ENCODE measurements around the gene GFOD1. TPM values are rescaled to one million over a fixed set of nuclear protein-coding genes. Genes with fewer than 3 reads are reported as not detected.

GFOD1 gene
- total and polyA plus RNA-seq, 10 of the 15 experiments (the other 5 are each of a cell fraction or from before 2014, with no cell fraction given): 6.5 to 41.4 (median 16.0) TPM

DNA sequence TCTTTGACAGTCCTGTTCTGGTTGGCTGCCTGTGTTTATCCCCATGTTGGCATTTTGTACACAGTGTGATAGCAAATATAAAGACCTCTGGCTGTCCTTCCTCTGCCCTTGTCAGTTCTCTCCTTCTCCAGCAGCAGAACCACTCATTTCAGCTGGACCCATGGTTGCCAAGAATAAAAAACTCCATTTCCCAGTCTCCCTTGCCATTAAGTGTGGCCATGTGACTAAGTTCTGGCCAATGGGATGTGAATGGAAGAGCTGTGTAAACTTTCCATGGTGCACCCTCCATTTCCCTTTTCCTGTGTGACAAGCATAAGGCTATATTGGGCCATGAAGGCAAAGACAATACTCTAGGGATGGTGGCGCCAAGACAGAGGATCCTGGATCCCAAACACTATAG, 80.6 kb downstream of the GFOD1 start:
- CTCF ChIA-PET: interaction anchor here (0.9 to 2.5 kb wide), 8 partner anchors 10 to 69 kb away, joined by 3 to 7 read pairs (median 4); no protein-coding TSS in a partner anchor
- TF ChIP-seq, protein P1, sequence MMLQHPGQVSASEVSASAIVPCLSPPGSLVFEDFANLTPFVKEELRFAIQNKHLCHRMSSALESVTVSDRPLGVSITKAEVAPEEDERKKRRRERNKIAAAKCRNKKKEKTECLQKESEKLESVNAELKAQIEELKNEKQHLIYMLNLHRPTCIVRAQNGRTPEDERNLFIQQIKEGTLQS (IDR thresholded peaks at IDR 0.05; ENCODE audit: borderline replicate concordance, extremely low read depth, low read depth, low read length): peak; percentile 41; the same call in 1 of the 2 replicates
- TF ChIP-seq YY1 (IDR thresholded peaks at IDR 0.05; ENCODE audit: low read depth, low read length): 0 out of 2 replicates have a peak, but pooled peaks have one; percentile 24
- TF ChIP-seq, protein P2, sequence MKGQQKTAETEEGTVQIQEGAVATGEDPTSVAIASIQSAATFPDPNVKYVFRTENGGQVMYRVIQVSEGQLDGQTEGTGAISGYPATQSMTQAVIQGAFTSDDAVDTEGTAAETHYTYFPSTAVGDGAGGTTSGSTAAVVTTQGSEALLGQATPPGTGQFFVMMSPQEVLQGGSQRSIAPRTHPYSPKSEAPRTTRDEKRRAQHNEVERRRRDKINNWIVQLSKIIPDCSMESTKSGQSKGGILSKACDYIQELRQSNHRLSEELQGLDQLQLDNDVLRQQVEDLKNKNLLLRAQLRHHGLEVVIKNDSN (IDR thresholded peaks at IDR 0.05; ENCODE audit: borderline replicate concordance, extremely low read length, insufficient read depth, low read depth, low read length): peak; percentile 58
- peak; percentile 62 for TF ChIP-seq SIX5 (IDR thresholded peaks at IDR 0.05; ENCODE audit: low read depth, low read length, severe bottlenecking)
- TF ChIP-seq, protein P3, sequence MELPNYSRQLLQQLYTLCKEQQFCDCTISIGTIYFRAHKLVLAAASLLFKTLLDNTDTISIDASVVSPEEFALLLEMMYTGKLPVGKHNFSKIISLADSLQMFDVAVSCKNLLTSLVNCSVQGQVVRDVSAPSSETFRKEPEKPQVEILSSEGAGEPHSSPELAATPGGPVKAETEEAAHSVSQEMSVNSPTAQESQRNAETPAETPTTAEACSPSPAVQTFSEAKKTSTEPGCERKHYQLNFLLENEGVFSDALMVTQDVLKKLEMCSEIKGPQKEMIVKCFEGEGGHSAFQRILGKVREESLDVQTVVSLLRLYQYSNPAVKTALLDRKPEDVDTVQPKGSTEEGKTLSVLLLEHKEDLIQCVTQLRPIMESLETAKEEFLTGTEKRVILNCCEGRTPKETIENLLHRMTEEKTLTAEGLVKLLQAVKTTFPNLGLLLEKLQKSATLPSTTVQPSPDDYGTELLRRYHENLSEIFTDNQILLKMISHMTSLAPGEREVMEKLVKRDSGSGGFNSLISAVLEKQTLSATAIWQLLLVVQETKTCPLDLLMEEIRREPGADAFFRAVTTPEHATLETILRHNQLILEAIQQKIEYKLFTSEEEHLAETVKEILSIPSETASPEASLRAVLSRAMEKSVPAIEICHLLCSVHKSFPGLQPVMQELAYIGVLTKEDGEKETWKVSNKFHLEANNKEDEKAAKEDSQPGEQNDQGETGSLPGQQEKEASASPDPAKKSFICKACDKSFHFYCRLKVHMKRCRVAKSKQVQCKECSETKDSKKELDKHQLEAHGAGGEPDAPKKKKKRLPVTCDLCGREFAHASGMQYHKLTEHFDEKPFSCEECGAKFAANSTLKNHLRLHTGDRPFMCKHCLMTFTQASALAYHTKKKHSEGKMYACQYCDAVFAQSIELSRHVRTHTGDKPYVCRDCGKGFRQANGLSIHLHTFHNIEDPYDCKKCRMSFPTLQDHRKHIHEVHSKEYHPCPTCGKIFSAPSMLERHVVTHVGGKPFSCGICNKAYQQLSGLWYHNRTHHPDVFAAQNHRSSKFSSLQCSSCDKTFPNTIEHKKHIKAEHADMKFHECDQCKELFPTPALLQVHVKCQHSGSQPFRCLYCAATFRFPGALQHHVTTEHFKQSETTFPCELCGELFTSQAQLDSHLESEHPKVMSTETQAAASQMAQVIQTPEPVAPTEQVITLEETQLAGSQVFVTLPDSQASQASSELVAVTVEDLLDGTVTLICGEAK (IDR thresholded peaks at IDR 0.05; ENCODE audit: borderline replicate concordance): no peak
- peak; percentile 90 for TF ChIP-seq NFYB (IDR thresholded peaks at IDR 0.05; ENCODE audit: insufficient read depth, low read depth, low read length)
- TF ChIP-seq TAF1 (IDR thresholded peaks at IDR 0.05; ENCODE audit: borderline replicate concordance, low read depth, low read length): no peak
- TF ChIP-seq HCFC1 (IDR thresholded peaks at IDR 0.05; ENCODE audit: low read length): peak; percentile 55
- POLR2A ChIA-PET: interaction anchor here (1.0 to 1.4 kb wide), 3 partner anchors 9 to 26 kb away, joined by 3 read pairs; no protein-coding TSS in a partner anchor
- SMC1A ChIA-PET (ENCODE audit: uncharacterized antibody, unreplicated experiment): interaction anchor here (0.8 to 1.7 kb wide), 10 partner anchors 9 to 26 kb away, joined by 3 to 11 read pairs (median 4); no protein-coding TSS in a partner anchor
- Histone ChIP-seq H2AFZ (ENCODE audit: control insufficient read depth, low read depth, low read length) (no peak overlapping the region), H3K36me3 (ENCODE audit: control insufficient read depth in 2 of 2, insufficient read depth in 2 of 2, low read length in 1 of 2) (peaks cover 0 to 3% of the 10 kb centered on the region in 2 experiments; a peak in 2 of 4 replicates), H3K4me1 (ENCODE audit: control insufficient read depth, insufficient read depth, low read length) (no peaks in the 10 kb centered on the region), H3K27ac (ENCODE audit: control insufficient read depth, insufficient read depth) (no peak overlapping the region), H3K9me3 (replicated peaks; ENCODE audit: control insufficient read depth, insufficient read depth, low read length) (no peaks in the 10 kb centered on the region), H3K27me3 (replicated peaks in 1 of 2; ENCODE audit: control insufficient read depth in 2 of 2, insufficient read depth in 2 of 2, low read length in 1 of 2) (no peaks in the 10 kb centered on the region), H3K4me2 (ENCODE audit: control insufficient read depth, insufficient read depth) (no peak overlapping the region), H4K20me1 (ENCODE audit: control insufficient read depth, insufficient read depth) (no peaks in the 10 kb centered on the region), H3K9ac (ENCODE audit: control insufficient read depth, insufficient read depth, low read length) (no peak overlapping the region), H3K4me3 (no peak overlapping the region), H3K79me2 (ENCODE audit: control insufficient read depth, insufficient read depth, low read length) (peaks cover 3% of the 10 kb centered on the region; the same call in 1 of the 2 replicates)
- RAD21 ChIA-PET (ENCODE audit: unreplicated experiment): interaction anchor here (0.7 to 1.8 kb wide), 3 partner anchors 15 to 23 kb away, joined by 3 to 4 read pairs (median 4); no protein-coding TSS in a partner anchor
- no peak for FAIRE-seq
- DNase-seq (ENCODE audit: low read depth, low spot score): no peak
- WGBS (ENCODE audit: insufficient coverage, insufficient replicate concordance, low lambda C conversion rate, missing lambda C conversion rate): 95% methylated on average over 1 of the region's 1 CpG
- ATAC-seq: peak; percentile 54
- no TSS peak for BruUV-seq (replicated peaks)
- in situ Hi-C loops (cut with MboI) (no loop called here), intact Hi-C loops (cut with micrococcal nuclease; ENCODE audit: unreplicated experiment) (no loop called here)

All from GM12878 (cell line).